HepG2 (cell line): ENCODE measurements around the gene CCNB3.

Experiments used
- CHD4 ChIP-seq: fragments of 200-600 bp; sonication (generic); IDR thresholded peaks from 2 replicates; pipeline ENCODE4 v1.7.0; 2017; ENCODE audit warnings: mild to moderate bottlenecking, low read length, borderline replicate concordance
- DZIP1 ChIP-seq: sonication (generic); formaldehyde crosslinking; IDR thresholded peaks from 2 replicates; pipeline ENCODE4 v1.5.0; 2020; ENCODE audit warnings: mild to moderate bottlenecking, missing genetic modification reagents
- EZH2 ChIP-seq: conservative IDR thresholded peaks from 2 replicates; pipeline ENCODE4 v1.6.1; 2012; ENCODE audit warnings: mild to moderate bottlenecking, low read depth, low read length, moderate library complexity

DNA sequence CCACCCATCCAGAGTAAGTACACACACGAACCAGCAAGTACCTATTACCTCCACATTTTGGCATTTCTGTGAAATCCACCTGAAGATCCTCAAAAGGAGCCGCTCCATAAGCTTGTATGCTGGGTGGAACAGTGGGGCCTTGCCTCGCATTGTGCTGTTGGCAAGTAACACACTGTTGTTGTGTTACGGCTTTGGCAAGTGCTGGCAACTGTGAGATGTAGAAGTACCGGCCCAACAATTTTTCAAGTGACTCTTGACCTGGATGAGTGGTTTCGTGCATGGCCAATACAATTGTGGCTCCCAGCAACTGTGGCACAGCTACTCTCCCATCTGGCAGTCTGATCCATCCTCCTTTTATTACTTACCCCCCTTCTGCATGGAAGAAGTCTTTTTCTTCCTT, 128.7 kb downstream of the CCNB3 start:
- TF ChIP-seq DZIP1 (CRISPR knock-in tag) = no peak
- TF ChIP-seq CHD4 = no peak
- TF ChIP-seq EZH2 = no peak
